H9 (cell line): ENCODE data around the gene ZSCAN22. TPM values are rescaled to one million over a fixed set of nuclear protein-coding genes. Genes with fewer than 3 reads are reported as not detected.

Experiments
- DNase-seq: peaks from one replicate; pipeline ENCODE4 v3.0.0-alpha.2; 2017
- H2AFZ ChIP-seq: one replicate; pipeline ENCODE4 v1.6.1; 2013; ENCODE audit warnings: mild to moderate bottlenecking, low read length, control low read depth, moderate library complexity
- H2AK5ac ChIP-seq: 2 replicates; pipeline ENCODE4 v1.6.1; 2013; ENCODE audit warnings: low read length, control low read depth, mixed read lengths; ENCODE audit not compliant: insufficient read length
- H2BK120ac ChIP-seq: one replicate; pipeline ENCODE4 v1.6.1; 2013; ENCODE audit warnings: low read depth, mild to moderate bottlenecking, low read length, control low read depth, inconsistent platforms; ENCODE audit not compliant: poor library complexity, severe bottlenecking
- H2BK12ac ChIP-seq: 2 replicates; pipeline ENCODE4 v1.6.1; 2013; ENCODE audit warnings: low read length, control low read depth, mixed read lengths, low read depth; ENCODE audit not compliant: insufficient read length
- H2BK15ac ChIP-seq: 2 replicates; pipeline ENCODE4 v1.6.1; 2013; ENCODE audit warnings: low read depth, low read length, control low read depth
- H2BK20ac ChIP-seq: one replicate; pipeline ENCODE4 v1.6.1; 2013; ENCODE audit warnings: low read depth, mild to moderate bottlenecking, low read length, control low read depth, inconsistent platforms; ENCODE audit not compliant: poor library complexity, severe bottlenecking
- H2BK5ac ChIP-seq: 2 replicates; pipeline ENCODE4 v1.6.1; 2013; ENCODE audit warnings: low read length, control low read depth, mixed read lengths; ENCODE audit not compliant: insufficient read length
- H3K14ac ChIP-seq: 2 replicates; pipeline ENCODE4 v1.6.1; 2013; ENCODE audit warnings: low read length, control low read depth; ENCODE audit not compliant: insufficient read depth
- H3K18ac ChIP-seq: 2 replicates; pipeline ENCODE4 v1.6.1; 2013; ENCODE audit warnings: low read depth, mild to moderate bottlenecking, mixed read lengths, low read length, control low read depth; ENCODE audit not compliant: insufficient read length
- H3K23ac ChIP-seq: 2 replicates; pipeline ENCODE4 v1.6.1; 2013; ENCODE audit warnings: low read length, control low read depth, mixed read lengths, low read depth; ENCODE audit not compliant: insufficient read length
- H3K23me2 ChIP-seq: 2 replicates; pipeline ENCODE4 v1.6.1; 2013; ENCODE audit warnings: low read depth, mild to moderate bottlenecking, mixed read lengths, low read length, control low read depth; ENCODE audit not compliant: insufficient read length, poor library complexity, severe bottlenecking
- H3K27ac ChIP-seq: 2 replicates; pipeline ENCODE4 v1.5.1; 2013; ENCODE audit warnings: low read length, control low read depth, mixed read lengths, low read depth; ENCODE audit not compliant: insufficient read length
- H3K27me3 ChIP-seq: 2 replicates; pipeline ENCODE4 v1.6.1; 2013; ENCODE audit warnings: low read length, control low read depth, inconsistent platforms; ENCODE audit not compliant: insufficient read depth
- H3K4ac ChIP-seq: 2 replicates; pipeline ENCODE4 v1.6.1; 2013; ENCODE audit warnings: low read depth, mild to moderate bottlenecking, control low read depth, inconsistent platforms, low read length, moderate library complexity
- H3K4me1 ChIP-seq: 2 replicates; pipeline ENCODE4 v1.6.1; 2013; ENCODE audit warnings: low read length, control low read depth, inconsistent platforms; ENCODE audit not compliant: insufficient read depth
- H3K4me2 ChIP-seq: 2 replicates; pipeline ENCODE4 v1.6.1; 2013; ENCODE audit warnings: low read length, control low read depth, mixed read lengths; ENCODE audit not compliant: insufficient read length, insufficient read depth
- H3K56ac ChIP-seq: 2 replicates; pipeline ENCODE4 v1.6.1; 2013; ENCODE audit warnings: low read depth, mild to moderate bottlenecking, mixed read lengths, low read length, control low read depth; ENCODE audit not compliant: insufficient read length
- H3K79me1 ChIP-seq: 2 replicates; pipeline ENCODE4 v1.6.1; 2013; ENCODE audit warnings: low read depth, mild to moderate bottlenecking, moderate library complexity, low read length, control low read depth, inconsistent platforms; ENCODE audit not compliant: insufficient read depth, poor library complexity, severe bottlenecking
- H3K79me2 ChIP-seq: 2 replicates; pipeline ENCODE4 v1.6.1; 2013; ENCODE audit warnings: low read length, control low read depth, inconsistent platforms; ENCODE audit not compliant: insufficient read depth
- H3K9ac ChIP-seq: 2 replicates; pipeline ENCODE4 v1.6.1; 2013; ENCODE audit warnings: low read length, control low read depth, mixed read lengths; ENCODE audit not compliant: insufficient read length; ENCODE audit errors: extremely low read depth
- H3K9me3 ChIP-seq: one replicate; pipeline ENCODE4 v1.6.1; 2013; ENCODE audit warnings: low read depth, low read length, inconsistent platforms; ENCODE audit not compliant: control insufficient read depth
- H3T11ph ChIP-seq: one replicate; pipeline ENCODE4 v1.6.1; 2013; ENCODE audit warnings: mild to moderate bottlenecking, low read length, control low read depth, inconsistent platforms
- H4K20me1 ChIP-seq: one replicate; pipeline ENCODE4 v1.6.1; 2013; ENCODE audit not compliant: control insufficient read depth, insufficient read length, insufficient read depth
- H4K5ac ChIP-seq: 2 replicates; pipeline ENCODE4 v1.6.1; 2013; ENCODE audit warnings: low read depth, mild to moderate bottlenecking, mixed read lengths, low read length, control low read depth; ENCODE audit not compliant: insufficient read length
- H4K8ac ChIP-seq: replicated peaks from 2 replicates; pipeline ENCODE4 v1.6.1; 2013; ENCODE audit warnings: low read length, control low read depth, mixed read lengths, low read depth; ENCODE audit not compliant: insufficient read length
- H4K91ac ChIP-seq: 2 replicates; pipeline ENCODE4 v1.6.1; 2013; ENCODE audit warnings: low read depth, mild to moderate bottlenecking, moderate library complexity, mixed read lengths, low read length, control low read depth; ENCODE audit not compliant: insufficient read length
- H3K27ac Mint-ChIP-seq, 3 experiments: 2 replicates in 2 of 3; 3 replicates in 1 of 3; pipeline ENCODE4 v1.8.0; 2020 to 2021; ENCODE audit warnings: mixed read lengths in 3 of 3, mild to moderate bottlenecking in 1 of 3, moderate library complexity in 1 of 3
- H3K27me3 Mint-ChIP-seq: 2 replicates; pipeline ENCODE4 v1.8.0; 2021; ENCODE audit warnings: low read depth, mild to moderate bottlenecking, moderate library complexity, mixed read lengths
- H3K36me3 Mint-ChIP-seq, 3 experiments: 2 replicates in 2 of 3; 3 replicates in 1 of 3; pipeline ENCODE4 v1.8.0; 2020 to 2021; ENCODE audit warnings: low read depth in 3 of 3, mixed read lengths in 3 of 3; ENCODE audit not compliant: insufficient read depth in 1 of 3
- H3K4me1 Mint-ChIP-seq, 2 experiments: 2 replicates each; pipeline ENCODE4 v1.8.0; 2020; ENCODE audit warnings: mixed read lengths in 2 of 2
- H3K4me3 Mint-ChIP-seq, 2 experiments: 2 replicates in 1 of 2; 3 replicates in 1 of 2; pipeline ENCODE4 v1.8.0; 2020 to 2021; ENCODE audit warnings: mild to moderate bottlenecking in 2 of 2, mixed read lengths in 2 of 2, moderate library complexity in 1 of 2
- H3K9me3 Mint-ChIP-seq, 2 experiments: 2 replicates in 1 of 2; 3 replicates in 1 of 2; pipeline ENCODE4 v1.8.0; 2020; ENCODE audit warnings: mild to moderate bottlenecking in 2 of 2, mixed read lengths in 2 of 2, moderate library complexity in 1 of 2
- CTCF ChIP-seq: fragments of 200-600 bp; sonication (generic); conservative IDR thresholded peaks from 3 replicates; pipeline ENCODE4 v1.8.0; 2021; ENCODE audit warnings: antibody characterized with exemption, mild to moderate bottlenecking
- WGBS: extraction: QIAGEN DNeasy Blood & Tissue Kit; methylation state at CpG from one replicate; pipeline ENCODE4 v1.1.7; 2013; ENCODE audit warnings: missing lambda C conversion rate, low lambda C conversion rate, mixed read lengths; ENCODE audit not compliant: insufficient read length; ENCODE audit errors: extremely low coverage; 5-methylcytosine and 5-hydroxymethylcytosine counted together
- total RNA-seq: library from RNA; stranded (reverse); gene quantifications from 2 replicates; pipeline ENCODE4 v1.2.1, GENCODE V29; 2021

ZSCAN22 gene
- total RNA-seq, 1 experiment from 2014 or later = 4.8 TPM

DNA sequence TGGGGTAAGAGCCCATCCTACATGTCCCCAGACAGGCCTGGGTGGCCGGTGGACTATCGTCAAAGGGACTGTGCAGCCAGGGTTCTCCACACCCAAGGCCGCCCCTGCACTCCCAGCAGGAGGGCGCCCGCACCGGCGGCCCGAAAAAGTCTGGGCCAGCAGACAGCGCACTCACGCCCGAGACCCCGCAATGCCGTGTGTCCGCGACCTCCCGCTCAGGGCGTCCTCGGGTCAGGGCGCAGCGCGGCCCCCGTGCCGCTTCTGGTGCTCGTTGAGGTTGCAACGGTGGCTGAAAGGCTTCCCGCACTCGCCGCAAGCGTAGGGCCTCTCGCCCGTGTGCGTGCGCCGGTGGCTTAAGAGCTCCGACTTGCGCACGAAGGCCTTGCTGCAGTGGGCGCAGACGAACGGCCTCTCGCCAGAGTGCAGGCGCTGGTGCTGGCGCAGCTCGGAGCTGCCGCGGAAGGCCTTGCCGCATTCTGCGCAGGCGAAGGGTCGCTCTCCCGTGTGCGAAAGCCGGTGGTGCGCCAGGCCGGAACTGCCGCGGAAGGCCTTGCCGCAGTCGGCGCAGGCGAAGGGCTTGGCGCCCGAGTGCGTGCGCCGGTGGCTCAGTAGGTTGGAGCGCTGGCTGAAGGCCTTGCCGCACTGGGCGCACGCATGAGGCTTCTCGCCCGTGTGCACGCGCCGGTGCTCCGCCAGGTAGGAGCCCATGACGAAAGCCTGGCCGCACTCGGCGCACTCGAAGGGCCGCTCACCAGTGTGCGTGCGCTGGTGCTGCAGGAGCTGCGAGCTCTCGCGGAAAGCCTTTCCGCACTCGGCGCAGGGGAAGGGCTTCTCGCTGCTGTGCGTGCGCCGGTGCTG, 29.3 kb downstream of the ZSCAN22 start:
- no peak overlapping the region for H2AFZ ChIP-seq
- no peak overlapping the region for H3K27ac Mint-ChIP-seq
- no peak overlapping the region for H4K91ac ChIP-seq
- H4K20me1 ChIP-seq = no peaks in the 10 kb centered on the region
- no peak overlapping the region for H2BK5ac ChIP-seq
- H3K4me2 ChIP-seq = no peak overlapping the region
- H3K27ac ChIP-seq = no peak overlapping the region
- peaks cover 0 to 2% (median 0%) of the 10 kb centered on the region in 3 experiments; a peak in 2 of 7 replicates for H3K36me3 Mint-ChIP-seq
- peaks cover 0 to 5% of the 10 kb centered on the region in 2 experiments; a peak in 2 of 4 replicates for H3K4me1 Mint-ChIP-seq
- H3K4me1 ChIP-seq = no peaks in the 10 kb centered on the region
- H3K79me2 ChIP-seq = no peaks in the 10 kb centered on the region
- peaks cover 2% of the 10 kb centered on the region for H3K23me2 ChIP-seq
- no CpG with 5 or more reads among the region's 94 CpGs for WGBS
- no peak overlapping the region for H3T11ph ChIP-seq
- no peaks in the 10 kb centered on the region for H3K9me3 ChIP-seq
- H4K8ac ChIP-seq = no peak overlapping the region
- H2BK12ac ChIP-seq = no peak overlapping the region
- no peak overlapping the region for H4K5ac ChIP-seq
- H3K4me3 Mint-ChIP-seq = no peak overlapping the region
- H3K27me3 ChIP-seq = no peaks in the 10 kb centered on the region
- H2BK15ac ChIP-seq = no peak overlapping the region
- no peak overlapping the region for H3K4ac ChIP-seq
- no peak for TF ChIP-seq CTCF
- no peak overlapping the region for H2AK5ac ChIP-seq
- H3K79me1 ChIP-seq = no peaks in the 10 kb centered on the region
- no peaks in the 10 kb centered on the region for H3K27me3 Mint-ChIP-seq
- no peak for DNase-seq
- no peak overlapping the region for H3K18ac ChIP-seq
- no peak overlapping the region for H3K56ac ChIP-seq
- no peak overlapping the region for H3K14ac ChIP-seq
- H3K23ac ChIP-seq = no peak overlapping the region
- no peaks in the 10 kb centered on the region for H3K9me3 Mint-ChIP-seq
- H3K9ac ChIP-seq = no peak overlapping the region
- H2BK120ac ChIP-seq = no peak overlapping the region
- H2BK20ac ChIP-seq = no peak overlapping the region
